BLaER1 (cell line): Measurements from ENCODE around the gene ASB3.

Experiments
- H3K27ac ChIP-seq: shearing (Covaris generic); formaldehyde crosslinking; 2 replicates; pipeline ENCODE4 v1.8.1; 2022
- H3K27me3 ChIP-seq: shearing (Covaris generic); formaldehyde crosslinking; 2 replicates; pipeline ENCODE4 v1.8.1; 2022
- H3K36me3 ChIP-seq: shearing (Covaris generic); formaldehyde crosslinking; 2 replicates; pipeline ENCODE4 v1.8.1; 2022
- H3K4me1 ChIP-seq: shearing (Covaris generic); formaldehyde crosslinking; 2 replicates; pipeline ENCODE4 v1.8.1; 2022
- H3K4me2 ChIP-seq: shearing (Covaris generic); formaldehyde crosslinking; 2 replicates; pipeline ENCODE4 v1.8.1; 2022
- H3K4me3 ChIP-seq: shearing (Covaris generic); formaldehyde crosslinking; 2 replicates; pipeline ENCODE4 v1.8.1; 2022
- H3K9ac ChIP-seq: shearing (Covaris generic); formaldehyde crosslinking; 2 replicates; pipeline ENCODE4 v1.8.1; 2022
- H3K9me3 ChIP-seq: shearing (Covaris generic); formaldehyde crosslinking; 2 replicates; pipeline ENCODE4 v1.8.1; 2022
- H4K20me1 ChIP-seq: shearing (Covaris generic); formaldehyde crosslinking; 2 replicates; pipeline ENCODE4 v1.8.1; 2022
- Cebpa-rat ChIP-seq: shearing (Covaris generic); IDR thresholded peaks from 2 replicates; pipeline ENCODE4 v1.8.1; 2022

ASB3 gene

DNA sequence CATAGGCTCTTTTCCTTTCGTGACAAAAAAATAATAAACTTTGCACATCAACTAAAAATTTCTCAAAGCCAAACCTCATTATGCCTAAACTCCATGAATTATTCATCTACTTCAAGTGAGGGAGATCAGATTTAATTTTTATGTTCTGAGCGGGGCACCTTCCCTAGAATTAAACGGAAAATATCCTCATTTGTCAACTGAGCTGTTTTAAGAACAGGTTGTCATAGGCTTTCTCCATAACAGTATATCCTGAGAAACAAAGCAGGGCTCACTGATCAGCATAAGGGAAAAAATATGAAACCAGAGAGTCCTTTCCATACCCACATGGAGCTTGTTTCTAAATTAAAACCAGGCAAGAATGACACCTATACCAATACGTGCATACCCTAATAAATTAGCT lies 150.6 kb downstream of the ASB3 start:
- no peak overlapping the region for H3K4me2 ChIP-seq
- no peaks in the 10 kb centered on the region for H3K4me1 ChIP-seq
- H3K36me3 ChIP-seq = no peaks in the 10 kb centered on the region
- no peak overlapping the region for H3K27ac ChIP-seq
- no peaks in the 10 kb centered on the region for H3K9me3 ChIP-seq
- H3K4me3 ChIP-seq = no peak overlapping the region
- TF ChIP-seq Cebpa-rat = no peak
- H3K9ac ChIP-seq = no peak overlapping the region
- H4K20me1 ChIP-seq = no peaks in the 10 kb centered on the region
- no peaks in the 10 kb centered on the region for H3K27me3 ChIP-seq

DNA sequence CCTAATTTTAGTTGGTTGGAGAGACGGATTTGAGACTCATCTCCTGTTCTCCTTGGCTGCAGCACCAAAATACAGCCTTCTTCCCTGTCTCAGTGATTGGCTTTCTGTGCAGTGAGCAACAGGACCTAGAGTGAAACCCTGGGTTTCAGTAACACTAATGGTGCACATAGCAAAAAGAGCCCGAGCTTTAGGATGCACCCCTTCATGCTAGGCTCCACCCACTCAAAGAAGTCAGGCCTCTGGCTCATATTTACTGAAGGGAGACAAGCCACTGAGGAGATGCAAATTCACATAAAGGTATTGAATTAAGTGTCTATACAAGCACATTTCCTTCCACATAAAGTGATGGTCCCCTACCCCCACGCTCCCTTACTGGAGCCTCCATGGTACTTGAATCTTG lies 151.1 kb downstream of the ASB3 start:
- TF ChIP-seq Cebpa-rat = no peak
- no peaks in the 10 kb centered on the region for H3K36me3 ChIP-seq
- H3K27ac ChIP-seq = no peak overlapping the region

DNA sequence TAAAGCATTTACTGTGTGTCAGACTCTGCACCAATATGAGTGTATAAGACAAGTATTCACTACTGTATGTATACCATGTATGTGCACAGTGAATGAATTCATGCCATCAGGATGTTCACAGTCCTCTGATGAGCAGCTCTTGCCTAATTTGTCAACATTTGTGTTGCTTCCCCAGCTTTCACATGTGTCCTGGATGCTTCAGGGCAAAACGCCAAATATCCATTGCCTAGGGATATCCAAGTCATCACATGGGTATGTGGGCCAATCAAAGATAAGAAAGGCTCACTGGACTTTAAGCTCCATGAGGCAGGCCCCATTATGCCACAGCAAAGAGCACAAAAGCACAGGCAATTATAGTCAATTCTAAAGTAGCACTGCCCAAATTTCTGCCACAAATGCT lies 153.3 kb downstream of the ASB3 start:
- no peak overlapping the region for H3K4me2 ChIP-seq
- H4K20me1 ChIP-seq = no peaks in the 10 kb centered on the region
- no peaks in the 10 kb centered on the region for H3K4me1 ChIP-seq
- no peaks in the 10 kb centered on the region for H3K9me3 ChIP-seq
- no peak overlapping the region for H3K9ac ChIP-seq
- no peaks in the 10 kb centered on the region for H3K36me3 ChIP-seq
- no peaks in the 10 kb centered on the region for H3K27me3 ChIP-seq
- H3K27ac ChIP-seq = no peak overlapping the region
- no peak for TF ChIP-seq Cebpa-rat
- no peak overlapping the region for H3K4me3 ChIP-seq

More for the DNA sequence above, 151.1 kb downstream of the ASB3 start:
- Histone ChIP-seq H3K27me3 (no peaks in the 10 kb centered on the region), H3K4me1 (no peaks in the 10 kb centered on the region), H3K9me3 (no peaks in the 10 kb centered on the region), H3K4me2 (no peak overlapping the region), H3K4me3 (no peak overlapping the region), H3K9ac (no peak overlapping the region), H4K20me1 (no peaks in the 10 kb centered on the region)

DNA sequence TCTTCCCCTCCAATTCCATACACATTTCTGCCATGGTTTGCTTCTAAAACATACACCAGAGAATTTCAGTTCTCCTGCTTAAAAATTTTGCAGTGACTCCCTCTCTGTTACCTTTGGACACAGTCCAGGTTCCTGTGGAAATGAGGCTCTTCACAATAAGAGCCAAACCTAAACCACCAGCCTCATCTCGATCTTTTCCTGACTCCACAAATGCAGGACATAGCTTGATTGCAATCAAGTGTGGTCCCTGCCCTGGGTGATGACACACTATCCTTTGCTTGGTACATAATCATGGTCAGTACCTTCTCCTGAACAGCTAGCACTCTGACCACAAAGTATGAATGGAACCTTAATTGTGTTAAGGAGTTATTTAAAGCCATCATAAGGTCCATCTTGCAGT lies 154.0 kb downstream of the ASB3 start:
- Histone ChIP-seq H3K27ac (no peak overlapping the region), H3K36me3 (no peaks in the 10 kb centered on the region), H3K9ac (no peak overlapping the region), H3K9me3 (no peaks in the 10 kb centered on the region), H3K4me2 (no peak overlapping the region), H3K4me1 (no peaks in the 10 kb centered on the region), H3K4me3 (no peak overlapping the region), H4K20me1 (no peaks in the 10 kb centered on the region), H3K27me3 (no peaks in the 10 kb centered on the region)
- no peak for TF ChIP-seq Cebpa-rat

DNA sequence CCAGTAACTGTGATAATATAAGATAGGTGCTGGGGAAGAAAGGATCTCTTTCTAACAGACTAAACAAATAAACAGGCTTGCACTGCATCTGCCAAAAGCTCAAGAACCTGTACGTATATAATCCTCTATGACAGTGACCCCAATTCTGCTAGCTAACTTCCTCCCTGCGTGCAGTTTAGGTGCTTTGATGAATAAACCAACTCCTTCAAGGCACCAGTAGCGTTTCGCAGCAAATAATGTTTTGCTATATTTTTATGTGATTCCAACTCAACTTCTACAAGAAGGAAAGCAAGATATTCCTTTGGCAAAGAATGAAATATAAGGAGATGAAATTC lies 154.7 kb downstream of the ASB3 start:
- H3K27ac ChIP-seq = no peak overlapping the region
- H3K27me3 ChIP-seq = no peaks in the 10 kb centered on the region
- H4K20me1 ChIP-seq = no peaks in the 10 kb centered on the region
- H3K9me3 ChIP-seq = no peaks in the 10 kb centered on the region
- H3K4me2 ChIP-seq = no peak overlapping the region
- H3K4me1 ChIP-seq = no peaks in the 10 kb centered on the region
- no peak for TF ChIP-seq Cebpa-rat
- H3K36me3 ChIP-seq = no peaks in the 10 kb centered on the region
- no peak overlapping the region for H3K9ac ChIP-seq
- no peak overlapping the region for H3K4me3 ChIP-seq

DNA sequence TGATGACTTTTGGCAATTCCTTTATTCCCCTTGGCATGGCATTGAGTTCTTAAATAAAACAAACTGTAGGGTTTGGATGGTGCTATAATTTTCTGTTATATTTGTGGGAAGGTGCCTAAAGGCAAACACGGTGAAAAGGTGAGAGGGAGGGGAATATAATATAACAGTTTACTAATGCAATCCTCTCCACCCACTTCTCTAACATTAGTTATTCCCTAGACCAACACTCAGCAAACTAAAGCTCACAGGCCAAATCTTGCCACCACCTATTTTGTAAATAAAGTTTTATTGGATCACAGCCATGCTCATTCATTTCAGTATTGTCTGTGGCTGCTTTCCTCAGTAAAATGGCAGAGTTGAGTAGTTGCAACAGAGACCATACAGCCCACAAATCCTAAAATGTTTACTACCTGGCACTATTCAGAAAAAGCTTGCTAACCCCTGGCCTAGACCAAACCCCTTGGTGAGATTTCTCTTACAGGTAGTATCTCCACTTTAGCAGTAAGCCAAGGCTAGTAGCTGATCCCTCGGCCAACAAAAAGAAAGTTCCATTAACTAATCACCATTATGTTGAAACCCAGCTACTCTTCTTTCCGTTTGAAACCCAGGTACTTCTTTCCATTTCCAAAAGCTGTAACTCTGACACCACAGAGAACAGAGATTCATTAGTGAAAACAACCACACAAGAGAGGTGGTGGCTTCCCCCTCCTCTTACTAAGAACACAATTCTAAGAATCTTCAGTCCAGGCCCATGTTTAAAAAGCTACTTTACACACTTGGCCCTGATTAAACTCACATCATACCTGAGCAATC lies 155.2 kb downstream of the ASB3 start:
- Histone ChIP-seq H3K4me3 (no peak overlapping the region), H3K36me3 (no peaks in the 10 kb centered on the region), H3K27ac (no peak overlapping the region), H3K27me3 (no peaks in the 10 kb centered on the region), H3K4me2 (no peak overlapping the region), H4K20me1 (no peaks in the 10 kb centered on the region), H3K4me1 (no peaks in the 10 kb centered on the region), H3K9me3 (no peaks in the 10 kb centered on the region), H3K9ac (no peak overlapping the region)
- no peak for TF ChIP-seq Cebpa-rat

DNA sequence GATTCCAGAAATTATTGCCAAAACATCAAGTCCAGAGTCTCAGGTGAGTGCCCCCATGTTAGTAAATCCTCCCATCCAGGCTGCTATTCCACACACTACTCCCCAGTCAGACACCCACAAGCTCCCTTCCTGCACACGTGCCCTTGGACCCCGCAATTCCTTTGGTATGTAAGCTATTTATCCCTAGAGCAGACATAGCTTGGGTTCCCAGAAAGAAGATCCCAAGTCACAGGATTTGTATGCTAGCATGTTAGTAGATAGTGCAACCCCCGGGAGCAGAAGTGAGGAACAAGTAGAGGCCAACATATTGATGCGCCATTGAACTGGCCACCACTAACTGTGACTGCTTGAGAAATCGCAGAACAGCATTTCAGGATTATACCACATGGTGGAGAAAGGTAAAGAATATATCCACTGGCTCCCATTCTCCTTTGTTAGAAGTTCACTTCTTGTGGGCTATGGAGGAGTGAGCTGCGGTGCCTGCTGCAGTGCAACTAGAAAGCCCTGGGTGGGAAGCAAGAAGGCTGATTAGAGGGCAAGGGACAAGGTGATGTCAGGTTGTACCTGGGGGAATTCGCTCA lies 156.6 kb downstream of the ASB3 start:
- Histone ChIP-seq H3K4me2 (no peak overlapping the region), H3K4me3 (no peak overlapping the region)

DNA sequence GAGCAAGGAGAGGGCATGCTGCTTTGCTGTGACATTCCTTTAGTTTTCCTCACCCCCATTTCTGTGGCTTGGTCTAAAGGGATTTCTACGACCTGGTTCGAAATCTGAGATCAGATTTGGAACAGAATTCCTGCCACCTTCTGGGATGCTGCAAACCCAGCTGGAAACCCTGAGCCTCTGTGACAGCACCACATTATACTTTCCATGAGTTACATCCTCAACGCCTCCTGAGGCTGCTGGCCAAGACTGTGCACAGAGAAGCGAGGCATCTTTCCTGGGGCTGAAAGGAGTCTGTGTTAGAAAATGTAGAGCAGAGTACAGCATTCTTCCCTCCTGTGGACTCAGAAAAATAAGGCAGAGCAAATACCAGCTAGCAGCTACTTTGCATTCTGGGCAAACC lies 157.3 kb downstream of the ASB3 start:
- H3K4me1 ChIP-seq = no peaks in the 10 kb centered on the region
- no peak for TF ChIP-seq Cebpa-rat
- H3K4me2 ChIP-seq = no peak overlapping the region
- no peak overlapping the region for H3K4me3 ChIP-seq
- no peaks in the 10 kb centered on the region for H4K20me1 ChIP-seq
- no peak overlapping the region for H3K27ac ChIP-seq
- no peaks in the 10 kb centered on the region for H3K27me3 ChIP-seq
- no peak overlapping the region for H3K9ac ChIP-seq
- no peaks in the 10 kb centered on the region for H3K36me3 ChIP-seq
- no peaks in the 10 kb centered on the region for H3K9me3 ChIP-seq

More for the DNA sequence above, 156.6 kb downstream of the ASB3 start:
- Histone ChIP-seq H3K9ac (no peak overlapping the region), H3K27ac (no peak overlapping the region), H4K20me1 (no peaks in the 10 kb centered on the region), H3K4me1 (no peaks in the 10 kb centered on the region), H3K36me3 (no peaks in the 10 kb centered on the region), H3K27me3 (no peaks in the 10 kb centered on the region), H3K9me3 (no peaks in the 10 kb centered on the region)
- TF ChIP-seq Cebpa-rat = no peak

DNA sequence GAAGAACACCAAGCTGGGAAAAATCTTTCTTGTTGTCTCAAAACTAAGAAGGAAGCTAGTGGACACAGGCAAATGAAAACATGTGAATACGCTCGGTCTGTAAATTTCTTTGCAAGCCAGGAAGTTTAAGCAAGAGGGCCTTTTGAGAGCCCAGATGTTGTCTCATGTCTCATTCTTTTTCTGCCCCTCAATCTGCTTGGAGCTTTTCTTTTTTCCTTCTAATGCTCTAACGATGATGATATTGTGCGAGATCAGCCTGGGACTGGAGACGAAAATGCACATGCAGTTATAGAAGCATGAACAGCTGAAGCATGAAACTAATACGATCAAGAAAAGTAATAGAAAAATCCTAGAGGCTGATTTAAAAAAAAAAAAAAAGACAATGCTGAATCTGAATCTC lies 157.8 kb downstream of the ASB3 start:
- Histone ChIP-seq H3K27ac (no peak overlapping the region), H3K36me3 (no peaks in the 10 kb centered on the region), H4K20me1 (no peaks in the 10 kb centered on the region), H3K4me1 (no peaks in the 10 kb centered on the region), H3K4me3 (no peak overlapping the region), H3K9ac (no peak overlapping the region), H3K9me3 (no peaks in the 10 kb centered on the region), H3K4me2 (no peak overlapping the region), H3K27me3 (no peaks in the 10 kb centered on the region)
- no peak for TF ChIP-seq Cebpa-rat

DNA sequence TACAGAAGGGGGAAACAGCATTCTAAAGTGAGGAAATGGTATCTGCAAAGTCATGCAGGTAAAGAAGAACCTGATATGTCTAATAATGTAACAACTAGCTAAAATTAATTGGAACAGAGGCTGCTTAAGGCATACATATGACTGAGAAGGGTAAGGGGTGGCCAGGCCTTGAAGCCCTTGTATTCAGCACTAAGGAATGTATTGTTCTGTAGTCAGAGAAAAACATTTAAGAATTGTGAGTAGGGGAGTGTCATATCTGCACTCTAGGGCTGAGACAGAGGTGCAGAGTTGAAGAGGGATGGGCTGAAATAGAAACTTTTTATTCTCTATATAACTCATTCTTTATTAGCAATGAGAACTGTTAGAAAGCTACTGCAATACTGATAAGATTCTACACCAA lies 164.6 kb downstream of the ASB3 start:
- Histone ChIP-seq H4K20me1 (no peaks in the 10 kb centered on the region), H3K9ac (no peak overlapping the region), H3K27ac (no peak overlapping the region), H3K9me3 (no peaks in the 10 kb centered on the region), H3K4me2 (no peak overlapping the region), H3K27me3 (no peaks in the 10 kb centered on the region), H3K4me3 (no peak overlapping the region), H3K36me3 (no peaks in the 10 kb centered on the region), H3K4me1 (no peaks in the 10 kb centered on the region)
- TF ChIP-seq Cebpa-rat = no peak
